COLO829 (cell line): ENCODE measurements around the gene POLR1A.

Experiments
- DNase-seq: peaks from one replicate; pipeline ENCODE4 v3.0.0; 2012; ENCODE audit warnings: low spot score

POLR1A gene

GRCh38 chr2:85976106-85976920 is 129.4 kb downstream of the POLR1A start:
- no peak for DNase-seq

GRCh38 chr2:85975581-85975980 is 130.1 kb downstream of the POLR1A start:
- no peak for DNase-seq

GRCh38 chr2:85974390-85974789 is 131.3 kb downstream of the POLR1A start:
- DNase-seq: no peak

- no peak for DNase-seq
Observed at GRCh38 chr2:85972355-85972754, 133.3 kb downstream of the POLR1A start.

GRCh38 chr2:85971366-85971765 is 134.3 kb downstream of the POLR1A start:
- no peak for DNase-seq
